Stimulated activated CD8-positive, alpha-beta memory T cell treated with anti-CD3 and anti-CD28 coated beads, Interleukin-4, amount 100 ng/mL, for 4 hours (primary cell): ENCODE measurements around the gene FERMT3.

ENCODE experiments used
- DNase-seq, 2 donors: peaks; one replicate each; pipeline ENCODE4 v3.0.0-alpha.2; 2020; ENCODE audit warnings: low read depth in 2 of 2, low spot score in 1 of 2

The FERMT3 gene

DNA sequence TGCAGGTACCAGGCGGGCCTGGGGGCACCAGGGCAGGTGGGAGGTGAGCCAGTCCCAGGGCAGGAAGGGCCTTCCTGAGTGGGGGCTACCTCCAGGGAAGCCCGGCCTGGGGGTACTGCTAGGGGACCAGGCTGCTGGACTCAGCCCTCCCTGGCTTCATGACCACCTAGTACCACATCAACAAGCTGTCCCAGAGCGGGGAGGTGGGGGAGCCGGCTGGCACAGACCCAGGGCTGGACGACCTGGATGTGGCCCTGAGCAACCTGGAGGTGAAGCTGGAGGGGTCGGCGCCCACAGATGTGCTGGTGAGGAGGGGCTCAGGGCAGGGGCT lies 12.8 kb downstream of the FERMT3 start:
- DNase-seq, result no peak

GRCh38 chr11:64219755-64220154 lies 13.2 kb downstream of the FERMT3 start:
- DNase-seq, result no peak

GRCh38 chr11:64220271-64220670 lies 13.8 kb downstream of the FERMT3 start:
- no peak for DNase-seq

DNA sequence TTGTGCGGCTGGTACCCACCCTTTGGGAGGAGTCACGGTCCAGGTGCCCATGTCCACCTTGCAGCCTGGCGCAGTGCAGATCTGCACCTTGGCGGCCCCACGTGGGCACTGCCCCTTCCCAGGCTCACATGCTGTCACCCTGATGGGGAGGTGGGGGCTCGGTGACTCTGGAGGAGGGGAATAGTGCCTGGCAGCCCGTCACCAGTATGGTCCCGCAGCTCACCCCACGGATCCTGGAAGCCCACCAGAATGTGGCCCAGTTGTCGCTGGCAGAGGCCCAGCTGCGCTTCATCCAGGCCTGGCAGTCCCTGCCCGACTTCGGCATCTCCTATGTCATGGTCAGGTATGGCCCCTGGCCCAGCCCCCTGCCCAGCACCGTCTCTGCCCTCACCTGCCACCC lies 14.3 kb downstream of the FERMT3 start:
- DNase-seq, result no peak

DNA sequence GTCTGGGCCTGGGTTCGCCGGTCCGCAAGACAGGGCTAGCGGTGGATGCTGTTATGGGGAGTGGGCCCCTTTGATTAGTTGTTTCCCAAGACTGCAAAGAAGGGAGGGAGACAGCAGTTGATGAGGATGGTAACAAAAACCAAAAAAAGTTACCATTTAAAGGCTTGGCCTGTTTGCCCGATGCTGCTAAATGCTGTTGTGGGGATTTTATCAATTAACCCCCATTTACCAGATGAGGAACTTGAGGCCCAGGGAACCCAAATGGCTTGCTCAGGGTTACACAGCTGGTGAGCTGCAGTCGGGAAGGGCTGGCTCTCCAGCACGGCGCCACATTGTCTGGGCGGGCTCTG lies 16.1 kb downstream of the FERMT3 start:
- DNase-seq, result no peak

GRCh38 chr11:64223001-64223651 lies 16.6 kb downstream of the FERMT3 start:
- DNase-seq, result no peak

- no peak for DNase-seq
These were observed 17.8 kb downstream of the FERMT3 start for GRCh38 chr11:64224151-64224890.

GRCh38 chr11:64224891-64225607 lies 18.5 kb downstream of the FERMT3 start:
- no peak for DNase-seq

GRCh38 chr11:64225608-64226506 lies 19.3 kb downstream of the FERMT3 start, which contains the start of the genes NUDT22 and TRPT1:
Gene NUDT22, plus strand, starts transcription at chr11:64226274. Its CDS starts 379 bp downstream, at chr11:64226653.
Gene TRPT1, minus strand, starts transcription at chr11:64226186. Its CDS starts 326 bp downstream, at chr11:64225860.
- DNase-seq, result peak; percentile 82 to 90

GRCh38 chr11:64226507-64227051 lies 20.1 kb downstream of the FERMT3 start:
- no peak for DNase-seq

DNA sequence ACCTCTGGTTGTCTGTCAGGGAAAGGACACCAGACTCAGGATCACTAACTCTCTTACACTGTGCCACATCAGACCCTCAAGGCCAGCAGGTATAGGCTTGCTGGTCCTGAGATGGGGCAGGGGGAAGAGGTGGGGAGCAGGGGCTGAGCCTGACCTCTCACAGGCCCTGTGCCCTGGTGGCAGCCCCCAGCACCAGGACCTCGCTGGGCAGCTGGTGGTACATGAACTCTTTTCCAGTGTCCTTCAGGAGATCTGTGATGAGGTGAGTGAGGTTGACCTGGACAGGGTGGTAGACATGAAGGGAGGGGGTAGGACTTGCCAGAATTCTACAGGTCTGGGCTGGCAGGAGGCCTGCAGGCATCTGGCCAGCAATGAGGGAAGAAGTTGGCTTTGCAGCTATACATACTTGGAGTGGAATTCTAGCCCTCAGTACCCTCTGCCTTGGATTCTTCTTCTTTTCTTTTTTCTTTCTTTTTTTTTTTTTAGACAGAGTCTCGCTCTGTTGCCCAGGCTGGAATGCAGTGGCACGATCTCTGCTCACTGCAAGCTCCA lies 21.0 kb downstream of the FERMT3 start:
- no peak for DNase-seq

- no peak for DNase-seq
These were observed 22.7 kb downstream of the FERMT3 start for GRCh38 chr11:64229090-64229743.

DNA sequence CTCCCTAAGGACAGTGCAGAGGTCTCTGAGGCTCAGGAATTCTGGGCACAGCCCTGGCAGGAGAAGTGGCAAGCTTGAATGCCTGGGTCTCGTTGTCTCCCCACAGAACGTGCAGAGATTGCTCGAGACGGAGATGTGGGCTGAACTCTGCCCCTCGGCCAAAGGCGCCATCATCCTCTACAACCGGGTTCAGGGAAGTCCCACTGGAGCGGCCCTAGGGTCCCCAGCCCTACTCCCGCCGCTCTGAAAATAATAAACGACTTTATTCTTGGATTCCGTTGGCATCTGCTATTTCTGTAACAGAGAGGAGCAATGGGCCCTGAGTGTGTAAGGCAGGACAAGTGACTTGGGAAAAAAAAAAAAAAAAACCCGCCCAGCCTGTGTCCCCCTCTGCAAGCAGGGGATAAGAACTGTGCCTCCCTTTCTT lies 23.2 kb downstream of the FERMT3 start:
- DNase-seq, result no peak

DNA sequence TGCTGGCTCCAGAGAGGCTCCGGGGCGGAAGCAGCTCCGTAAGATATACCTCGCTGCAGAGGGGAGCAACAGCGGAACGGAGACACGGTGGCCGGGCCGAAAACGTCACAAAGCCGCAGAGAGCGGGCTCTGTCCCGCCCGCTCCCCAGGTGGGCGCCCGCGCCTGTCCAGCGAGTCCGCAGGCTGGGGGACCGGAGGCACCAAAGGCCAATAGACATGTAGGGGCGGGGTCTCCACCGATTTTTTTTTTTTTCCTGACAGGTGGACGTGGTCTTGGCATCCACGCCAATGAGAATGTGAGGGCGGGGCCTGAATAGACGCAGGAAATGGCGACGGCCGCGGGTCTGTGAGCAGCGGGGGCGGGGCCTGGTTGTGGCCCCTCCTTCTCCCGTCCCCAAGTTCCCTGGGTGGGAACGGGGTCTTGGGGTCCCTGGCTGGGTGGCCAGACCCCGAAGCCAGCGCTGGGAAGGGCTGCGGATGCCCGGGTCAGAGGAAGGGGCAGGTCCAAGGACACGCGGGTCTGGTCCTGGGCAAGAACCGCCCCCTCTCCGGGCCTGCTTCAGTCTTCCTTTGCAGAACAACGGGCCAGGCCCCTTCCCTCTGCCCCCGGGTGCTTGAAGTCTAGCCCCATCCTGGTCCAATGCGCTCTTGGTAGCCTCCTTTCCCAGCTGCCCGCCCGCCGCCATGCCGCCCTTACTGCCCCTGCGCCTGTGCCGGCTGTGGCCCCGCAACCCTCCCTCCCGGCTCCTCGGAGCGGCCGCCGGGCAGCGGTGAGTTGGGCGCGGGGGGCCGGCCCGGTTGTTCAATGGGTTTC lies 23.9 kb downstream of the FERMT3 start, which contains the start of gene DNAJC4:
Gene DNAJC4, plus strand, starts transcription at position 378 of the 814 bp plus-strand sequence. Its CDS starts 307 bp downstream, at position 685.
- peak; percentile 60 to 78 for DNase-seq

DNA sequence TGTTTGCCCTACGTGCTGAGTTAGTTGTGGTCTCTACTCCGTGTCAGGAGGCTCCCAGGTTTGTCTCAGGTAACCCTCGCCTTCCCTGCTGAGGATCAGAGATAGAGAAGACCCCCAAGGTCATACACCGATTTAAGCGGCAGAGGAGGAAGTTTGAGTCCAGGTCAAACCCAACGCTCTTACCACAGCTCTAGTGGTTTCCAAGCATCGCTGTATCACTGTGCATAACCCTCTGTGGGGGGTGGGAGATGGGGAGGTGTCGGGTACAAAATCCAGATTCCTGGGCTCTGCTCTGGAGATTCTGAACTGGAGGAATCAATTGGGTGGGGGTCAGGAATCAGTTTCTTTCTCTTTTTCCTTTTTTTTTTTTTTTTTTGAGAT lies 24.5 kb downstream of the FERMT3 start:
- DNase-seq, result no peak

GRCh38 chr11:64231546-64231945 lies 25.0 kb downstream of the FERMT3 start:
- DNase-seq, result no peak

GRCh38 chr11:64232182-64232966 lies 25.9 kb downstream of the FERMT3 start:
- DNase-seq, result no peak

DNA sequence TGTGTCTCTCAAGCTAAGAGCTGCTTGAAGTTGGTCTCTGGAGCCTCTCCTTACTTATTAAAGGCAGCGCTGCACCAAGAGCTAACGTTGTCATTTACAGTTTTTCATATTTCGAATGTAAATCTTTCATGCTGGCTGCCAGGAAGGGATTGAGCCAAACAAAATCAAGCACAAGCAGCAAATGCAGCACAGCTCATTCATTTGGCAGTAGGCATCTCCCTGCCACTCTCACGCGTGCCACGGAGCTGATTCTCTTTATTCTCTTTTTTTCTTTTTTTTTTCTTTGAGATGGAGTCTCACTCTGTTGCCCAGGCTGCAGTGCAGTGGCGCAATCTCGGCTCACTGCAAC lies 26.4 kb downstream of the FERMT3 start:
- no peak for DNase-seq
